Measurements from ENCODE around the gene CPTP.

The CPTP gene

DNA sequence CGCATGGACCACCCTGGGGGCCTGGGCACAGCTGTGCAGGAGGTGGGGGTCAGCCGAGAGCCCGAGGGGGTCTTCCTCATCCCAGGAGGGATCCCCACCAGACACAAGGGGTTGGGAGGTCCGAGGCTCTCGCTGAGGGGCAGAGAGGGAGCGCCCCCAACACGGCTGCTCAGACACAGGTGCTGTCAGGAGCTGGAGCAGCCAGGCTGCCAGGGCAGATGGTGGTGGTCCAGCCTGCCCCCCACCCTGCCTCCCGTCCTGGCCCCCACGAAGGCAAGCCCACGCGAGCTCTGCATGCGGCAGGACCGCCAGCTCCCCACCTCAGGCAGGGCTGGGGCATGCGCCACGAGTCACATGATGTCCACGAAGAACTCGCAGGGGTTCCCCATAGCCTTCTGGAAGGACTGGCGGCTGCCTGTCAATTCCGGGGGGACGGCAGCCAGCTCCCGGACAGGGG lies 11.2 kb downstream of the CPTP start:
- no peak for DNase-seq (ENCODE audit: low read depth in 2 of 2)

DNA sequence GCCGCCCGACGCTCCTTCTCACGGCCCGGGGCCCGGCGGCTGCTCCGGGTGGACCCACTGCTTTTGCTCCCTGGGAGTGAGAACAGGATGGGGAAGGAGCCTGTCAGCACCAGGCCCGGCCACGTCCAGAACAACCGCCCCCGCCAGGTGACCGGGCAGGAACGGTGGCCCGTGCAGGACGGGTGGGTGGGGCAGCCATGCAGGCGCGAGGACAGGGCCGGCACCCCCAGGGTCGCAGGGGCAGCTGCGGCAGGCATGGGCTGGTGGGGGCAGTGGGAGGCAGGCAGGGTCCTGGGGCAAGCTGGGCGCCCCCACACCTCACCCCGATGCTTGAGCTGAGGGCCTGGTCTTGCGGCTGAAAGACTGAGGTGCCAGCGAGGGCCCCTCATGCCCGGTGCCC lies 11.8 kb downstream of the CPTP start:
- no peak for DNase-seq (ENCODE audit: low read depth in 2 of 2)

DNA sequence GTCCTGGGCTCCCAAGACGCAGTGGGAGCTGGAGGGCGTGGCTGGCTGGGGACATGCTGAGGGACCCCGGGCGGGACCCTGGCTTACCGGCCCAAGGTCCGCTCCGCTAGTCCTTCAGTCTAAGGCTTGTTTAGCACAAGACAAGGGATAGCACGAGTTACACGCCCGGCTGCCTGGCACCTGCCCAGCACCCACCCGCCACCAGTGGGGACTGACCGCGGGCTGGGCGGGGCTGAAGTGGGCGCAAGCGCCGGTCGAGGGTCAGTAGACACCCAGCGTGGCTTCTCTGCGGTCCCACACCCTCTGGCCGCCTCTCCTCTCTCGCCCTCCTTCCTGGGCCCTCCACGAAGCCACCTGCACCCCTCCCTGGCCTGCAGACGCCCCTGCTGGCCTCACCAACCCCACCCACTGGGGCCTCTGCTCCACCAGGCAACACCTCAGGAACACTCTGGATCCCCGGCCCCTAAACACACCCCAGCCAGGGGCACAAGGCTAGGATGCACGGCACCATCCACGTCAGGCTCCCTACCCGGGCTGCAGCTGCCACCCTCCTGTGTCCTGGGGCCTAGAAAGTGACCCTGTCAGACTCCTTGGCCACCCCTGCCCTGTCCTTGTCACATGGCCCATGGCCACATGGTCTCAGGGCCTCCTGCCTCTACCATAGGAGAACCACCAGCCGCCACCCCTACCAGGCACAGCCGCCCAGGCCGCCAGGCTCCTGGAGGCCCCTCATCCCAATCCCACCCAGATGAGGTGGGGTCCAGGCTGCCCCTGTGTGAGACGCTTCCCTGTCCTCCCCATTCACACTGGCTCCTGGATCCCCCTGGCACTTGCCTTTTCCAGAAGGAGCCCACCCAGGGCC lies 12.6 kb downstream of the CPTP start:
- no peak for DNase-seq (ENCODE audit: low read depth in 2 of 2)

DNA sequence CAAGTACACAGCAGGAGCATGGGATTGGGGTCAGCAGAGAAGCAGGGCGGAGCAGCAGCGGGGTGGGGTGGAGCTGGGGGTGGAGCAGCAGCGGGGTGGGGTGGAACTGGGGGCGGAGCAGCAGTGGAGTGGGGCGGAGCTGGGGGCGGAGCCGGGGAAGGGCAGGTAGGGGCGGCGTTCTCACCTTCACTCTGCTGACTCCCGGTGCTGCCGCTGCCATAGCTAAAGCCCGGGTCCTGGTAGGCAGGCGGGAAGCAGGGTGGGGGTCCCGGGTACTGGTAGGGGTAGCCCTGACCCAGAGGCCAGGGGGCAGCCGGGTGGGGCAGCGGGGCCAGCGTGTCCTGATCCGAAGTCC lies 13.2 kb downstream of the CPTP start:
- peak in 1 of 2 donors; percentile 28 for DNase-seq (ENCODE audit: low read depth in 2 of 2)

DNA sequence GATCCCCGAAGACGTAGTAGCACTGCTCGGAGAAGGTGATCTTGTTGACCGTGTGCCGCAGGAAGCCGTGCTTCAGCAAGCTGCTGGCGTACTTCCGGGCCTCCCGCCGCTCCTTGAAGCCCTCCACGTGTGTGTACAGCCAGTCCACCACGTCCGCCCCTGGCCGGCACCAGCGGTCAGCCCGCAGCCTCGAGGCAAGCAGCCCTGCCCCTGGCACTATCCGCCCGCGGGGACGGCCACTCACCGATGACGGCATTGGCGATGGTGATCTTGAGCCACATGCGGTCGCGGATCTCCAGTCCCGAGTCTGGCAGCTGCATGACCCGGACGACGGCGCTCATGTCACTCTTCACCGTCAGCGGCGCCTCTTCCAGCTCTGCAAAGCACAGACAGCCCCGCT lies 13.7 kb downstream of the CPTP start:
- no peak for DNase-seq (ENCODE audit: low read depth in 2 of 2)

DNA sequence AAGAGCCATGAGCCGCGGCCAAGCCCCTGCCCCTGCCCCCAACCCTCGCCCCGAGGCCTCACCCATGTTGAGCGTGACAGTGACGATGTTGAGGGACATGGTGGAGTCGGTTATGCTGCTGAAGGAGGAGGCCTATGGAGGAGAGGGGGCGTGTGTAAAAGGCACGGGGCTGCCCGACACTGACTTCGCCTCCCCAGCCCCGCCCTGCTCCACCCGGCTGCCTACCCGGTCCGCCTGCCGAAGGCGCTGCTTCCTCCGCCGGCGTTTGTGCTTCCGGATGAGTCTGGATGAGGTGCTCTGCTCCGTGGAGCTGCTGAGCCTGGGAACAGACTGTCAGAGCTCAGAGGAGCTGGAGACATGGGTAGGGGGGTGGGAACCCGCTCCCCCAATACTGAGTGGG lies 15.6 kb downstream of the CPTP start:
- DNase-seq (ENCODE audit: low read depth in 2 of 2) = no peak

DNA sequence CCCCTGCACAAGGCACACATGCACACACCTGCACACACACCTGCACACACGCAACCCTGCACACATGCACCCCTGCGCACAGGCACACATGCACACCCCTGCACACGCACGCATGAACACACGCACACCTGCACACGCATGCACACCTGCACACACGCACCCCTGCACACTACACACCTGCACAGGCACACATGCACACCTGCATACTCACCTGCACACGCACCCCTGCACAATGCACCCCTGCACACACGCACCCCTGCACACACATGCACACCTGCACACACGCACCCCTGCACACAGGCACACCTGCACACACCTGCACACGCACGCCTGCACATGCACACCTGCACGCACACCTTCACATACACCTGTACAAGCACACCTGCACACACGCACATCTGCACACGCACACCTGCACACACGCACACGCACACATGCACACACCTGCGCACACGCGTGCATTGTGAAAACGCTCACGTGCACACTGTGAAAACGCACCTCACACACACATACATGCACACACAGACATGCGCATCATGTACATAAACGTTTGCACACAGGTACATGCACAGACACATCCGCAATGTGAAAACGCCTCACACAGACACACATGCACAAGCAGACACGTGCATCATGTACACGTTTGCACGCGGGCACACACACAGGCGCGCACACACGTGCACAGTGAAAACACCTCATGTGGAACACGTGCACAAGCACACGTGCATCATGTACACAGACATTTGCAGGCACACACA lies 16.4 kb downstream of the CPTP start:
- no peak for DNase-seq (ENCODE audit: low read depth in 2 of 2)

DNA sequence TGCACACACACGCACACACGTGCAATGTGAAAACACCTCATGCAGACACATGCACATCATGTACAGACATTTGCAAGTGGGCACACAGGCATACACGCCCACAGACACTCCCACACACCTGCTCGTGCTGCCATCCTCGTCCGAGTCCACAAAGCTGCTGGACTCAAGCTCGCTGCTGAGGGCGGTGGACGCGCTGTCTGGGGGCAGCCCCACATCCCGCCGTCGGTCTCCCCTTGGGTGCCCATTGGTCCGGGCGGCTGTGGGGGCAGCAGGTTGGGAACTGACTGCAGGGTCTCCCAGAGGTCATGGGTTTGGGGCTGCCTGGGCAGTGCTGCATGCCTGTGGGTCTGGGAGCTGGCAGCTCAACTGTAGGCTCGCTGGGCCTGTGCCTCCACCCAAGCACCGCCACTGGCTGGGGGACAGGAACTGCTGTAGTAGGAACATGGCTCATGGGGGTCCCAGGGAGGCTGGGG lies 17.0 kb downstream of the CPTP start:
- no peak for DNase-seq (ENCODE audit: low read depth in 2 of 2)

DNA sequence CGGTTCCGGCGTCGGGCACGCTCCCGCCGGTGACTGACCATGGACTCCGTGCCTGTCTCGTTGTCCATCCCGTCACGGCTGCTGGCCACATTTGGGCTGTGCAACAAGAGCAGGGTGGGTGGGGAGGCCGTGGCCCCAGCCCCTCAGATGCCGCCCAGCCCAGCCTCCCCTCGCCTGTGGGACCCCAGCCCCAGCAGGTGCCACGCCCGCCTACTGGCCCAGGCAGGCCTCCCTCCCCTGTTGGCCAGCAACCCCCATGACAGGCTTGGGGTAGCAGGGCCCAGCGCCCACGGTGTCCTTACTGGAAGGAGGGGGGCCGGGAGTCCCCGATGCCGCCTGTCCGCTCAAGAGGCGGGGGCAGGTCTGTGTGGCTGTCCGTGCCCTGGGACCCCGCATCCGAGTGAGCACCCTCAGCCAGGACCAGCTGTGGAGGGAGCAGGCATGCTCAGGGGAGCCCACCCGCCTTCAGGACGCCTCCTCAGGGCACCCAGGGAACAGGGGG lies 17.5 kb downstream of the CPTP start:
- DNase-seq (ENCODE audit: low read depth in 2 of 2) = no peak

DNA sequence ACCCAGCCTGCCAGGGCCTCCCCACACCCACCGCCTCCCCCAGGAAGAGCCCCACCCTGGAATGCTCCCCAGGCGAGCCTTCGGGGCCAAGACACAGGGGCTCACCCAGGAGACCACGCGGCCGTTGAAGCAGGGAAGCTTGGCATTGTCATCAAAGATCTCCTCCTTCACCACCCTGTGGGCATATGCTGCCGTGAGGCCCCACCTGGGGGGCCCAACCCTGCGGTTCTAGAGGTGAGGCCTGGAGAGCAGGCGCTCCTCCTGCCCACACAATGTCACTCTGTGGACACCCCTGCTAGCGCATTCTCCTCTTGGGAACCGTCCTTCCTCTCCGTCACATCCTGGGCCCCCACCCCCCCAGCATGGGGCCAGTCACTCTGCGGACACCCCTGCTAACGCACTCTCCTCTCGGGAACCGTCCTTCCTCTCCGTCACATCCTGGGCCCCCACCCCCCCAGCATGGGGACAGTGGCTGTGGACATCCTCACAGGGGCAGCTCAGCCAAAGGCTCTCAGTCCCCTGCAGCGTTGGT lies 18.0 kb downstream of the CPTP start:
- DNase-seq (ENCODE audit: low read depth in 2 of 2) = no peak

DNA sequence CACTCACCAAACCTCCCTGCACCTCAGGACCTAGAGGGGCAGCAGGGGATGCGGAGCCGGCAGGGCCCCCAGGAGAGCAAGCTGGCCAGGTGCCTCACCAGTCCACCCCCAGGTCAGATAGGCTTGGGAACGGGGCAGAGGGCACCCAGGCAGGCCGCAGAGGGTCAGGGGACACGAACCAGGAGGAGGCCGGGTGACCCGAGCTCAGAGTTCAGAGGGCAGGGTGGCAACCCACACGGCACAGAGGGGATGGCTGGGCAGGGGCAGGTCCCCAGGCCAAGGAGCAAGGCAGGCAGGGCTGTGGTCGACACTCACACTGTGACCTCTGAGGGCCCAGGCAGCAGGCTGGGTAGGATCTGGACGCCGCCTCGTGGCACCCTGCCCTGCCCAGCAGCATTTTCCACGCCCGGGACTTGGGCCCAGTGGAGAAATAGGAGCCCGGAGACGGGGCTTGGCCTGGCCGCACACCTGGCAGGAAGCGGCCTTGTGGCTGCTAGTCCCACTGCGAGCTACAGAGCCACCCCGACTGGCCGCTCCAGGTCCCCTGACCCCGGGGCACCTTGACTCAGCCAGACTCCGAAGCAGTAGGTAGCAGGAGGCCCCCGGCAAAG lies 19.3 kb downstream of the CPTP start:
- no peak for DNase-seq (ENCODE audit: low read depth in 2 of 2)

DNA sequence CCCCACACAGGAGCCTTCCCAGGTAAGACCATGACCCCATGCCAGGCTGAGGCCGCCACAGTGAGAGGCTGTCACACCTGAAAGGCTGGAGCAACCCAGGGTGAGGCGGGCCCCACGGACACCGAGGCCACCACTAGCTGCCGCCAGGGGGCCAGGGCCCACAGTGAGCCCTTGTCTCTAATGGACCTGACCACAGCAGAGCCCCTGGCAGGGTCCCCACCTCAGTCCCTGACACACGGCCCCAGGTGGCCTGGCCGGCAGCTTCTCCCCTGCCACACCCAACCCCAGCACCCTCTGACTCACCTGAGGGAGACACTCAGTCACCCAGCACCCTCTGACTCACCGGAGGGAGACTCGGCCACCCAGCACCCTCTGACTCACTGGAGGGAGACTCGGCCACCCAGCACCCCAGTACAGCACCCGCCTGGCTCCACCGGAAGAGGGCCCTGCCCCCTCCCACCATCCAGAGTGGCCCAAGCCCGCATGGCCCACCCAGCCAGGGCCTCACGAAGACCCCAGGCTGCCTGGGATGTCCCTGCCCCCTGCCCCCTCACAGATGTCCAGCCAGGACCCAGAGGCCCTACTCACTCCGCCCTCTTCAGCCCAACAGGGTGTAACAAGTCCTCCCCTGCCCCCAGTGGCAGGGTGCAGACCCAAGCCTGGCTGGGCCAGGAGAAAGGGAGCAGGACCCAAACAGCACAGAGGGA lies 20.2 kb downstream of the CPTP start:
- DNase-seq (ENCODE audit: low read depth in 2 of 2) = no peak

DNA sequence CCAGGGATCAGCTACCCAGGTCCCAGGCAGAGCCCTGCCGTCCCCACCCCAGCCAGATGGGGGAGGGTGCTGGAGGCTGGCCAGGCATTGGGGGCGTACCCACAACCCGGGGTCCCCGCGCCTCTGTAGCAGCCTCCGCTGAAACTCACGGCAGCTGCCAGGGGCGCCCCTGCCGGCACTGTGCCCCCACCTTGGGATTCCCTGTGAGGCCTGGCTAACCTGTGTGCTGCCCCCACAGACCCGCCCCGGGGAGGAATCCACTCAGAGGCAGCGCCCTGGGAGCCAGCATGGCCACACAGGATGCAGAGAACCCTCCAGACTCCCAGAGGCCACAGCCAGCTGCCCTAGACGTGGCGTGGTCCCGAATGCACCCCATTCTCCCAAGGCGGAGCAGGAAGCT lies 20.8 kb downstream of the CPTP start:
- DNase-seq (ENCODE audit: low read depth in 2 of 2) = no peak

DNA sequence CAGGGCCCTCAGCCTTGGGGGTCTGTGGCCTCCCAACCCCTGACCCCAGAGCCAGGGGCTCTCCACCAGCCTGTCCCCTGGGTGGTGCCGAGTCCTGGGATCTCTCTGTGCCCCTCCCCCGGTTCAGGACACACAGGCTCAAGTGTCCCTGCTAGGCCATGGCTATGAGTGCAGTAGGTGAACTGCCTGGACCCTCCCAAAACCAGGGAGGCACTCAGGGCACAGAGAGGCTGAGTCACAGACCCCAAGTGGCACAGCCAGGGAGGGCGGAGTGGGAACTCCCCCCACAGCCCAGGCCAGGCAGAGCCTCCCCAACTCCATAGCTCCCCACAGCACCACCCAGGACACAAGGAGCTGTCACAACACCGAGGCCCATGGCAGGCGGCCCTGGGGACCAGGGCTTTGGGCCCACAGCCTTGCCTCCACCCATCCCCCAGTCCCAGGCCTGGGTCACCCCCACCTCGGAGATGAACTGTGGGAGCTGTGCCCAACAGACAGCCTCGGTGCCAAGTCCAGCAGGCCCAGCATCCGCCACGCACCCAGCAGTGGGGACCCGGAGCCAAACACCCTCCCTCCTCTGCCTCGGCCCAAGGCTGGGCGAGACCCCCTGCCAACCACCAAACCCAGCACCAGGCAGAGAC lies 21.4 kb downstream of the CPTP start:
- no peak for DNase-seq (ENCODE audit: low read depth in 2 of 2)

DNA sequence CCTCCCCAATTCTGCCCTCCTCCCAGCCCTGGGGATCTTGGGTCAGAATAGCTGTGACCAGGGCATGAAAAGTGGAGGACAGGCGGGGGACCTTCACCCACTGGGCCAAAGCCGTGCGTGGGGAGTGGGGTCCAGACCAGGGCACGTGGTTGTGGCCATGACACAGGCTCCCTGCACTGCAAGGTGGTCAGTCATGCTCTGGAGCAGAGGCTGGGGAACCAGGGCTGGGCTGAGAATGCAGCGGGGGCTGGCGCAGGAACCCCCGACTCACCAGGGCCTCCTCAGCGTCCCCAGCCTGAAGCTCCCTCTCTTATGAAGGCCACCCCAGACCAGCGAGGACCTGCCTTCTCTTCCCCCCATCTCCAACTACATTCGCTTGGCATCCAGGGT lies 21.9 kb downstream of the CPTP start:
- no peak for DNase-seq (ENCODE audit: low read depth in 2 of 2)

DNA sequence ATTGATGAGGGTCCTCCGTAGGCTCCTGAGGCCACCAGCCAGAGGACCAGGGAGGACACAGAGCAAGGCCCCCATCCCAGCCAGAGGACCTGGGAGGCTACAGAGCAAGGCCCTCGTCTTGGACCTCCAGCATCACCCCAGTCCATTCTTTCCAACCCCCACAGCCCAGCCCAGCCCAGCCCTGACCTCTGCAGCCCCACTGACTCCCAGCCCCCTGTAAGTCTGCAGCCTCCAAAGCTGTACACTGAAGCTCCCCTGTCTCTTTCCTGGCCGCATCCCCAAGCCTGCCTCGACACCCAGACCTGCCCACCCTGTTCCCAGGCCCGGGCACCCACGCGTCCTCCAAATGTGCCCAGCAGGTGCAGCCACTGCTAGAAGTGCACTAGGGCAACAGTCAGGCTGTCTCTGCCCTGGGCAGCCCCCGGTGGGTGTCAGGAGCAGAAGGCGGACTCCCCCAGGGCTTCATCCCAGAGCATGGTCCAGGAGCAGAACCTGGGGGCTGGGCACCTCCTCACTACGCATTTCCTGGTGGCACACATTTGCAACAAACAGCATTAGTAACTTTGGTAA lies 22.5 kb downstream of the CPTP start:
- no peak for DNase-seq (ENCODE audit: low read depth in 2 of 2)

DNA sequence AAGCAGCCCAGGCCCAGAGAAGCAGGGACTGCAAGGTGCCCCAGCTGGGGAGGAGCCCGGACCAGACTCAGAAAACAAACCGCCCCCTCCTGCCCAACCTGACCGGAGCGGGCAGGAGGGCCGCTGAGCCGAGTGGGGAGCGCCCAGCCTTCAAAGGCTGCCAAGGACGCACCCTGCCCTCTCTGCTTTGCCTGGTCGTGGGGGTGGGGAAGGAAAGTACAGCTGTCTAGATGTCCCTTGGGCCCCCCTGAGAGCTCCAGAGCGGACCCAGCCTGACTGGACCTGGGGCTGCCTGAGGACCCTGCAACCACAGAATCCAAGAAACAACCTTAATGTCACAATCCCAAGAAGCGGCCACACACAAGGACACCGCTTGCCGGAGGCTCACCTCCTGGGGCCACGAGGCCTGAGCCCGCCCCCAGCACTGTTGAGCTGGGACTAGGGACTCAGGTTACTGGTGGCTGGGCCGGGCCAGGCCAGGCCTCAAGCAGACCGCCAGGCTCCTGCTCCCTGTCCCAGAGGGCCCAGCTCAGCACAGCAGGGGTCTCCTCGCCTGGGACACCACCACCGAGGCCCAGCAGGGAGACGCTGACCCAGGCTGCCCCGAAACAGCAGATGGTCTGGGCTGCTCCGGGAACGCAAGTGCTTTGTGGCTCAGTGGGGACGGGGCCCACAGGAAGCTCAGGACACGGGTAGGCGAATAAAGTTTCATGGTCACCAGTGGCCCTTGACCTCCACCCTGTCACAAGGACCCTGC lies 23.2 kb downstream of the CPTP start:
- no peak for DNase-seq (ENCODE audit: low read depth in 2 of 2)

DNA sequence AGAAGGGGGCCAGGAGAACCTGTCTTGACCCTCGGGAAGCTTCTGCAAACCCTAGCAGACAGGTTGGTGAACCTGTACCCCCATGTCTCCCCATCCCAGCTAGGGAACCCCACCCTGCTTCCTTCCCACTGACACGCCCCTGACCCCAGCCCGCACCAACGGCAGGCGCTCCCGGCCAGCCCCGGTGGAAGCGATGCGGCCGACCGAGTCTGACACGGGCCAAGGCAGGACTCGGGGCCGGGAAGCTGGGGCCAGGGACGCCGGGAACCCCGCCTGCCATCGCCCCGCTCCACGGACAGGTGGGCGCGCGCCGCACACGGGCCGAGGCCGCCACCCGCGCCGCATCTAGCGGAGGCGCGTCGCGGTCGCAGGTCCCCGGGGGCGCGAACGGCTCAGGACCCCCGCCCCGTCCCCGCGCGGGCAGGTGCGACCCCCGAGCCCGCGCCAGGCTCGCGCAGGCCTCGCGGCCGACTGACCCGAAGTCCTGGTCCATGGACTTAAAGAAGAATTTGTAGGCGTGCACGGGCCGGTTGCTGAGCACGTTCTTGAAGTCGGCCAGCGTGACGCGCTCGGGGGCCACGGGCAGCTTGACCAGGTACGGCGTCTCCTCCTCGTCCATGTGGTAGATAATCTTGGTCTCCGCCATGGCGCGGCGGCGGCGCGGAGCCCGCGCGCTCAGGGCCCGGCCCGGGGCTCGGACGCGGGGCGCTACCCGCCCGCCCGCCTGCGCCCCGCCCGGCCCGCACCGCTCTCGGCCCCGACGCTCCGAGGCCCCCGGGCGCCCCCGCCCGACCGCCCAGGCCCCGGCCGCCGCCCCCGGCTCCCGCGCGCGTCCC lies 24.0 kb downstream of the CPTP start:
- no peak for DNase-seq (ENCODE audit: low read depth in 2 of 2)
